Neural crest cell (in vitro differentiated cells): ENCODE results near the gene CAPZA1. TPM values are rescaled to one million over a fixed set of nuclear protein-coding genes. Genes with fewer than 3 reads are reported as not detected.

ENCODE experiments used
- DNase-seq: peaks from one replicate; pipeline ENCODE4 v3.0.0; 2021; ENCODE audit warnings: low read depth, mixed read lengths, low spot score
- H3K27ac Mint-ChIP-seq: one replicate; pipeline ENCODE4 v1.8.0; 2021; ENCODE audit warnings: mild to moderate bottlenecking, mixed read lengths; ENCODE audit not compliant: unreplicated experiment
- H3K27me3 Mint-ChIP-seq: 2 replicates; pipeline ENCODE4 v1.8.0; 2021; ENCODE audit warnings: low read depth, mild to moderate bottlenecking, mixed read lengths
- H3K36me3 Mint-ChIP-seq: 2 replicates; pipeline ENCODE4 v1.8.0; 2021; ENCODE audit warnings: low read depth, mild to moderate bottlenecking, mixed read lengths
- H3K4me1 Mint-ChIP-seq: 2 replicates; pipeline ENCODE4 v1.8.0; 2021; ENCODE audit warnings: mixed read lengths
- H3K4me3 Mint-ChIP-seq: one replicate; pipeline ENCODE4 v1.8.0; 2021; ENCODE audit warnings: mild to moderate bottlenecking, mixed read lengths
- H3K9me3 Mint-ChIP-seq: 2 replicates; pipeline ENCODE4 v1.8.0; 2021; ENCODE audit warnings: mixed read lengths
- long read RNA-seq: library from polyadenylated mRNA; unstranded; transcript quantifications from one replicate; pipeline ENCODE4 v2.0.0, GENCODE V29; 2020
- total RNA-seq: library from RNA; stranded (reverse); gene quantifications from 2 replicates; pipeline ENCODE4 v1.2.1, GENCODE V29; 2021
- TF ChIP-seq, protein P1 (sequence below): fragments of 200-600 bp; sonication (generic); conservative IDR thresholded peaks from 2 replicates; pipeline ENCODE4 v1.5.0; 2021; ENCODE audit warnings: antibody characterized with exemption, mild to moderate bottlenecking

Gene CAPZA1
- 130 and 131 TPM in 2 replicates for total RNA-seq
- long read RNA-seq, transcript CAPZA1-205 (3 exons, 739 nt) = minor isoform, 12 of 353 reads
- long read RNA-seq, transcript CAPZA1-201 (10 exons, 3,020 nt) = major isoform, 309 of 353 reads
- long read RNA-seq, partial matches to known transcripts = 4 of 353 reads
- long read RNA-seq, other reads (novel, unspliced or antisense) = 28 of 353 reads

GRCh38 chr1:112619518-112620376 is at the start of gene CAPZA1:
CAPZA1 (plus strand) TSS chr1:112619832; CDS start chr1:112619845, 13 bp downstream.
- TF ChIP-seq, protein P1, sequence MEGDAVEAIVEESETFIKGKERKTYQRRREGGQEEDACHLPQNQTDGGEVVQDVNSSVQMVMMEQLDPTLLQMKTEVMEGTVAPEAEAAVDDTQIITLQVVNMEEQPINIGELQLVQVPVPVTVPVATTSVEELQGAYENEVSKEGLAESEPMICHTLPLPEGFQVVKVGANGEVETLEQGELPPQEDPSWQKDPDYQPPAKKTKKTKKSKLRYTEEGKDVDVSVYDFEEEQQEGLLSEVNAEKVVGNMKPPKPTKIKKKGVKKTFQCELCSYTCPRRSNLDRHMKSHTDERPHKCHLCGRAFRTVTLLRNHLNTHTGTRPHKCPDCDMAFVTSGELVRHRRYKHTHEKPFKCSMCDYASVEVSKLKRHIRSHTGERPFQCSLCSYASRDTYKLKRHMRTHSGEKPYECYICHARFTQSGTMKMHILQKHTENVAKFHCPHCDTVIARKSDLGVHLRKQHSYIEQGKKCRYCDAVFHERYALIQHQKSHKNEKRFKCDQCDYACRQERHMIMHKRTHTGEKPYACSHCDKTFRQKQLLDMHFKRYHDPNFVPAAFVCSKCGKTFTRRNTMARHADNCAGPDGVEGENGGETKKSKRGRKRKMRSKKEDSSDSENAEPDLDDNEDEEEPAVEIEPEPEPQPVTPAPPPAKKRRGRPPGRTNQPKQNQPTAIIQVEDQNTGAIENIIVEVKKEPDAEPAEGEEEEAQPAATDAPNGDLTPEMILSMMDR = no peak
- peaks cover 33% of the 10 kb centered on the region for H3K4me1 Mint-ChIP-seq
- DNase-seq = peak; percentile 79
- H3K27me3 Mint-ChIP-seq = no peaks in the 10 kb centered on the region
- H3K9me3 Mint-ChIP-seq = no peaks in the 10 kb centered on the region
- no peaks in the 10 kb centered on the region for H3K36me3 Mint-ChIP-seq
- peak within 1 kb of the TSS; percentile 99 for H3K4me3 Mint-ChIP-seq
- H3K27ac Mint-ChIP-seq = peak within 1 kb of the TSS; percentile 99

DNA sequence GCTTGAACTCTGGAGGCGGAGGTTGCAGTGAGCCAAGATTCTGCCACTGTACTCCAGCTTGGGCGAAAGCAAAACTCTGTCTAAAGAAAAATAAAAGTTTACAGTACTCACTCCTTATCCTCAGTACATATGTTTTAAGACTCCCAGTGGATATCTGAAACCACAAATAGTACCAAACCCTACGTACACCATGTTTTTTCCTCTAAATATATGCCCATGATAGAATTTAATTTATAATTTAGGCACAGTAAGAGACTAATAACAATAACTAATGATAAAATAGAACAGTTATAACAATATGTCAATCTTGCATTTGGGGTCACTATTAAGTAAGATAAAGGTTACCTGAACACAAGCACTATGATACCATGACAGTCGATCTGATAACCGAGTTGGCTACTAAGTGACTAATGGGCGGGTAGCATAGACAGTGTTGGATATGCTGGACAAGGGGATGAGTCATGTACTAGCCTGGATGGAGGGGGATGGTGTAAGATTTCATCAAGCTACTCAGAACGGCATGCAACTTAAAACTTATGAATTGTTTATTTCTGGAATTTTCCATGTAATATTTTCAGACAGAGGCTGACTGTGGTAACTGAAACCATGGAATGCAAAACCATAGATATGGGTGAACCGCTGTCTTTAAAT is 44.4 kb upstream of the CAPZA1 start:
- Mint-ChIP-seq H3K4me1 (no peaks in the 10 kb centered on the region), H3K4me3 (no peak overlapping the region), H3K27ac (no peak overlapping the region), H3K27me3 (no peaks in the 10 kb centered on the region), H3K9me3 (no peaks in the 10 kb centered on the region), H3K36me3 (peaks cover 24% of the 10 kb centered on the region)
- TF ChIP-seq, protein P1 = no peak
- no peak for DNase-seq

DNA sequence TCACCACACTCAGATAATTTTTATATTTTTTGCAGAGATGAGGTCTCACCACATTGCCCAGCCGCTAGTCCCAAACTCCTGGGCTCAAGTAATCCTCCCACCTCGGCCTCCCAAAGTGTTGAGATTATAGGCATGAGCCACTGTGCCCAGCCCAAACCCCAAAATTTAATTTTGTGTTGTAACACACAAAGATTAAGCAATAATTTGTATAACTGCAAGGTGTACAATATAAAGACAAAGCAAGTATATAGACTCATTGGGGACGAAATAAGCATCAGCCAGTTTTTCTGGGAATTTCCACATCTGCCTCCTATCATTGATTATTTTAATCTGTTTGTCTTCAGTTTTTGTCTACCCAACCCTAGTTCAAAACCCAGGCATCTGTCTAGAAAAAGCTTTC is 43.4 kb upstream of the CAPZA1 start:
- Mint-ChIP-seq H3K4me3 (no peak overlapping the region), H3K27me3 (no peaks in the 10 kb centered on the region), H3K27ac (no peak overlapping the region), H3K9me3 (no peaks in the 10 kb centered on the region), H3K4me1 (no peaks in the 10 kb centered on the region), H3K36me3 (peaks cover 24% of the 10 kb centered on the region)
- TF ChIP-seq, protein P1 = no peak
- DNase-seq = no peak

GRCh38 chr1:112579801-112580510 is 39.7 kb upstream of the CAPZA1 start:
- Mint-ChIP-seq H3K27ac (no peak overlapping the region), H3K36me3 (peaks cover 11% of the 10 kb centered on the region), H3K9me3 (no peaks in the 10 kb centered on the region), H3K27me3 (no peaks in the 10 kb centered on the region), H3K4me3 (no peak overlapping the region), H3K4me1 (no peaks in the 10 kb centered on the region)
- TF ChIP-seq, protein P1 = no peak
- DNase-seq = no peak

GRCh38 chr1:112581586-112582192 is 37.9 kb upstream of the CAPZA1 start:
- H3K27ac Mint-ChIP-seq = peak overlapping the region; percentile 75
- DNase-seq = no peak
- H3K4me1 Mint-ChIP-seq = no peaks in the 10 kb centered on the region
- H3K4me3 Mint-ChIP-seq = no peak overlapping the region
- TF ChIP-seq, protein P1 = no peak
- peaks cover 4% of the 10 kb centered on the region for H3K36me3 Mint-ChIP-seq
- no peaks in the 10 kb centered on the region for H3K27me3 Mint-ChIP-seq
- H3K9me3 Mint-ChIP-seq = no peaks in the 10 kb centered on the region
